Upper lobe of left lung (tissue), 6 donors: ENCODE data around the gene WDR38. TPM values are rescaled to one million over a fixed set of nuclear protein-coding genes. Genes with fewer than 3 reads are reported as not detected.

ENCODE experiments used
- ATAC-seq, 2 donors: fragments of 200-7000 bp; cut with Tn5 transposase; one replicate each; pipeline ENCODE4 v1.9.1; 2022; ENCODE audit warnings: mild to moderate bottlenecking in 2 of 2, moderate library complexity in 2 of 2; ENCODE audit not compliant: low FRiP score in 2 of 2
- DNase-seq, 2 donors: peaks; one replicate each; pipeline ENCODE4 v3.0.0-alpha.2; 2019 to 2020
- H3K27ac ChIP-seq, 4 donors: fragments of 200-600 bp; sonication (generic); one replicate each; pipeline ENCODE4 v1.5.1; 2016 to 2019
- H3K27me3 ChIP-seq, 4 donors: fragments of 200-600 bp; sonication (generic); one replicate each; pipeline ENCODE4 v1.5.1; 2017 to 2019
- H3K36me3 ChIP-seq, 4 donors: fragments of 200-600 bp; sonication (generic); one replicate each; pipeline ENCODE4 v1.5.1; 2016 to 2019
- H3K4me1 ChIP-seq, 4 donors: fragments of 200-600 bp; sonication (generic); one replicate each; pipeline ENCODE4 v1.5.1; 2018 to 2019
- H3K4me3 ChIP-seq, 4 donors: fragments of 200-600 bp; sonication (generic); one replicate each; pipeline ENCODE4 v1.5.1; 2017 to 2019; ENCODE audit warnings: mild to moderate bottlenecking in 2 of 4, moderate library complexity in 1 of 4
- H3K9me3 ChIP-seq, 4 donors: fragments of 200-600 bp; sonication (generic); one replicate each; pipeline ENCODE4 v1.5.1; 2018 to 2019
- EP300 ChIP-seq, 4 donors: sonication (generic); formaldehyde crosslinking; IDR thresholded peaks; one replicate each; pipeline ENCODE4 v1.5.1; 2017; ENCODE audit warnings: antibody characterized with exemption in 4 of 4, control low read depth in 2 of 4
- POLR2A ChIP-seq, 4 donors: fragments of 450-650 bp; IDR thresholded peaks; one replicate each; pipeline ENCODE4 v1.5.1; 2016 to 2017; ENCODE audit warnings: antibody characterized with exemption in 4 of 4, mild to moderate bottlenecking in 2 of 4
- POLR2AphosphoS5 ChIP-seq, 2 donors: sonication (generic); formaldehyde crosslinking; IDR thresholded peaks; one replicate each; pipeline ENCODE4 v1.5.1; 2017; ENCODE audit warnings: antibody characterized with exemption in 2 of 2
- WGBS, 2 donors: methylation state at CpG; one replicate each; pipeline ENCODE4 v1.1.5; 2017 to 2018; 5-methylcytosine and 5-hydroxymethylcytosine counted together
- total RNA-seq, 6 donors: library from RNA; depleted of rRNA in 4 of 6; stranded (reverse); fragments of >200 nt in 4 of 6; gene quantifications; one replicate each; pipeline versions ENCODE4 v1.1.0 to v1.2.1, GENCODE V29; 2016 to 2021
- TF ChIP-seq, protein P1 (sequence below), 6 experiments: fragments of 450-650 bp in 4 of 6; fragments of 200-600 bp in 2 of 6; sonication (generic) in 2 of 6; IDR thresholded peaks; one replicate each; pipeline ENCODE4 v1.5.1; 2016 to 2019; ENCODE audit warnings: antibody characterized with exemption in 6 of 6
- donor health status: DM: no; HTN: no; CAD: no; lungs with moderate emphysema.
- donor health status: DM: no; HTN: yes; CAD: no; lungs with severe emphysema.

WDR38 gene
- total RNA-seq, 6 donors from 2014 or later = 4.1 to 24.1 (median 9.0) TPM; not detected in 1

GRCh38 chr9:124810663-124811355 lies 42.5 kb upstream of the WDR38 start:
- H3K36me3 ChIP-seq = peaks cover 0 to 15% (median 0%) of the 10 kb centered on the region in 4 donors
- H3K4me1 ChIP-seq = peaks cover 0 to 6% (median 0%) of the 10 kb centered on the region in 4 donors
- H3K4me3 ChIP-seq = no peak overlapping the region
- ATAC-seq (peak; percentile 17 to 82), DNase-seq (no peak)
- H3K27ac ChIP-seq = no peak overlapping the region
- H3K9me3 ChIP-seq = no peaks in the 10 kb centered on the region
- no peaks in the 10 kb centered on the region for H3K27me3 ChIP-seq
- TF ChIP-seq, protein P1, sequence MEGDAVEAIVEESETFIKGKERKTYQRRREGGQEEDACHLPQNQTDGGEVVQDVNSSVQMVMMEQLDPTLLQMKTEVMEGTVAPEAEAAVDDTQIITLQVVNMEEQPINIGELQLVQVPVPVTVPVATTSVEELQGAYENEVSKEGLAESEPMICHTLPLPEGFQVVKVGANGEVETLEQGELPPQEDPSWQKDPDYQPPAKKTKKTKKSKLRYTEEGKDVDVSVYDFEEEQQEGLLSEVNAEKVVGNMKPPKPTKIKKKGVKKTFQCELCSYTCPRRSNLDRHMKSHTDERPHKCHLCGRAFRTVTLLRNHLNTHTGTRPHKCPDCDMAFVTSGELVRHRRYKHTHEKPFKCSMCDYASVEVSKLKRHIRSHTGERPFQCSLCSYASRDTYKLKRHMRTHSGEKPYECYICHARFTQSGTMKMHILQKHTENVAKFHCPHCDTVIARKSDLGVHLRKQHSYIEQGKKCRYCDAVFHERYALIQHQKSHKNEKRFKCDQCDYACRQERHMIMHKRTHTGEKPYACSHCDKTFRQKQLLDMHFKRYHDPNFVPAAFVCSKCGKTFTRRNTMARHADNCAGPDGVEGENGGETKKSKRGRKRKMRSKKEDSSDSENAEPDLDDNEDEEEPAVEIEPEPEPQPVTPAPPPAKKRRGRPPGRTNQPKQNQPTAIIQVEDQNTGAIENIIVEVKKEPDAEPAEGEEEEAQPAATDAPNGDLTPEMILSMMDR (IDR thresholded peaks at IDR 0.05) = no peak
- TF ChIP-seq EP300 (IDR thresholded peaks at IDR 0.05) (no peak), POLR2A (IDR thresholded peaks at IDR 0.05) (no peak), POLR2AphosphoS5 (IDR thresholded peaks at IDR 0.05) (no peak)
- 61 to 67% methylated on average over 12 of the region's 12 CpGs for WGBS, 2 donors

DNA sequence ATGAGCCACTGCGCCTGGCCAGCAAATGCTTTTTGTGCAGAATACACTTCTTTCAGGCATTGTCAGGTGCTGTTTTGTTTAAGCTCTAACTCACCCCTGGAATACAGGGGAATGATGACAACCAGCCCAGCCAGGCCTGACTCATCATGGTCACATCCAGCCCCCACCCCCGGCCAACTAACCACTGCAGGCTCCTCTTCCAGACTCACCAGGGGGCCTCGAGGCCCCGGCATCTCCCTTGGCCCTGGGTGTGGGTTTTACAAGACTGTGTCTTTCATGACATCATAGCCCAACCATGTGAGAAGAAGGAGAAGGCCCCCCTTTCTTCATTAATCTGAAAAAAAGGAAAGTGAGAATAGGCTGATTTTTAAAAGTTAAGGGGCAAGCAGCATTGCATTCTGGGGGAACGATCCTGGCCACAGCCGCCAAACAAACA lies 40.8 kb upstream of the WDR38 start:
- ATAC-seq = peak in 1 of 2 donors; percentile 91
- H3K27ac ChIP-seq = no peak overlapping the region
- H3K9me3 ChIP-seq = no peaks in the 10 kb centered on the region
- H3K36me3 ChIP-seq = peaks cover 0 to 15% (median 0%) of the 10 kb centered on the region in 4 donors
- TF ChIP-seq POLR2AphosphoS5 (IDR thresholded peaks at IDR 0.05) (no peak), EP300 (IDR thresholded peaks at IDR 0.05) (no peak), POLR2A (IDR thresholded peaks at IDR 0.05) (no peak)
- TF ChIP-seq, protein P1 (IDR thresholded peaks at IDR 0.05) = no peak
- DNase-seq = no peak
- WGBS, 2 donors = 63 to 68% methylated on average over 6 of the region's 6 CpGs
- no peak overlapping the region for H3K4me3 ChIP-seq
- H3K4me1 ChIP-seq = peaks cover 0 to 6% (median 0%) of the 10 kb centered on the region in 4 donors
- H3K27me3 ChIP-seq = no peaks in the 10 kb centered on the region

GRCh38 chr9:124813041-124813440 lies 40.2 kb upstream of the WDR38 start:
- WGBS, 2 donors = 95% methylated on average over 7 of the region's 7 CpGs
- H3K4me1 ChIP-seq = peaks cover 0 to 6% (median 0%) of the 10 kb centered on the region in 4 donors
- TF ChIP-seq, protein P1 (IDR thresholded peaks at IDR 0.05) = no peak
- TF ChIP-seq EP300 (IDR thresholded peaks at IDR 0.05) (no peak), POLR2A (IDR thresholded peaks at IDR 0.05) (no peak), POLR2AphosphoS5 (IDR thresholded peaks at IDR 0.05) (no peak)
- H3K27me3 ChIP-seq = no peaks in the 10 kb centered on the region
- no peak for DNase-seq
- no peaks in the 10 kb centered on the region for H3K9me3 ChIP-seq
- H3K4me3 ChIP-seq = no peak overlapping the region
- H3K36me3 ChIP-seq = peaks cover 0 to 10% (median 0%) of the 10 kb centered on the region in 4 donors
- H3K27ac ChIP-seq = no peak overlapping the region
- ATAC-seq = no peak

GRCh38 chr9:124813501-124814163 lies 39.6 kb upstream of the WDR38 start:
- 82 to 90% methylated on average over 7 to 11 of the region's 11 CpGs for whole genome bisulfite sequencing, 2 donors
- Histone ChIP-seq H3K9me3 (no peaks in the 10 kb centered on the region), H3K27ac (no peak overlapping the region), H3K4me1 (peaks cover 0 to 6% (median 0%) of the 10 kb centered on the region in 4 donors), H3K4me3 (no peak overlapping the region), H3K36me3 (peaks cover 0 to 10% (median 0%) of the 10 kb centered on the region in 4 donors), H3K27me3 (no peaks in the 10 kb centered on the region)
- DNase-seq (no peak), ATAC-seq (no peak)
- no peak for TF ChIP-seq POLR2AphosphoS5 (IDR thresholded peaks at IDR 0.05)
- TF ChIP-seq, protein P1 (IDR thresholded peaks at IDR 0.05) = no peak
